SK-N-SH (cell line): Measurements from ENCODE around the gene KYNU.

Source experiments
- CTCF ChIP-seq: fragments of 200-600 bp; sonication (generic); IDR thresholded peaks from 2 replicates; pipeline ENCODE4 v1.6.1; 2017; ENCODE audit warnings: antibody characterized with exemption, mild to moderate bottlenecking, moderate library complexity
- EP300 ChIP-seq, 2 experiments: IDR thresholded peaks; 2 replicates each; pipeline versions ENCODE4 v1.4.0 to v1.6.1; 2012; ENCODE audit warnings: borderline replicate concordance in 1 of 2, low read depth in 1 of 2, low read length in 1 of 2
- FOXM1 ChIP-seq: IDR thresholded peaks from 2 replicates; pipeline ENCODE4 v1.4.0; 2012; ENCODE audit warnings: low read depth, mild to moderate bottlenecking
- MXI1 ChIP-seq: IDR thresholded peaks from 2 replicates; pipeline ENCODE4 v1.6.1; 2012; ENCODE audit warnings: mild to moderate bottlenecking, low read depth, low read length, improper control_type of control experiment
- POLR2AphosphoS5 ChIP-seq: IDR thresholded peaks from 2 replicates; pipeline ENCODE4 v1.6.1; 2012; ENCODE audit warnings: low read depth, low read length
- RAD21 ChIP-seq: IDR thresholded peaks from 2 replicates; pipeline ENCODE4 v1.6.1; 2012; ENCODE audit warnings: mild to moderate bottlenecking, low read length
- RFX5 ChIP-seq: IDR thresholded peaks from 2 replicates; pipeline ENCODE4 v1.6.1; 2012; ENCODE audit warnings: mild to moderate bottlenecking, improper control_type of control experiment, low read length
- SMC3 ChIP-seq: IDR thresholded peaks from 2 replicates; pipeline ENCODE4 v1.6.1; 2012; ENCODE audit warnings: low read depth, low read length, improper control_type of control experiment
- TAF1 ChIP-seq: IDR thresholded peaks from 2 replicates; pipeline ENCODE4 v1.6.1; 2012; ENCODE audit warnings: low read depth, mild to moderate bottlenecking, low read length, moderate library complexity, borderline replicate concordance
- TEAD4 ChIP-seq: IDR thresholded peaks from 2 replicates; pipeline ENCODE4 v1.4.0; 2012; ENCODE audit warnings: mild to moderate bottlenecking, borderline replicate concordance; ENCODE audit not compliant: insufficient read depth
- YY1 ChIP-seq: IDR thresholded peaks from 2 replicates; pipeline ENCODE4 v1.4.0; 2012; ENCODE audit warnings: low read depth, mild to moderate bottlenecking
- TF ChIP-seq, protein P1 (sequence below): IDR thresholded peaks from 2 replicates; pipeline ENCODE4 v1.4.0; 2012; ENCODE audit warnings: low read depth

- TF ChIP-seq FOXM1: no peak
- no peak for TF ChIP-seq POLR2AphosphoS5
- TF ChIP-seq EP300 (IDR thresholded peaks at IDR 0.05; ENCODE audit: borderline replicate concordance in 1 of 2, low read depth in 1 of 2, low read length in 1 of 2): no peak
- no peak for TF ChIP-seq YY1
- no peak for TF ChIP-seq CTCF
- TF ChIP-seq TEAD4: no peak
- TF ChIP-seq, protein P1, sequence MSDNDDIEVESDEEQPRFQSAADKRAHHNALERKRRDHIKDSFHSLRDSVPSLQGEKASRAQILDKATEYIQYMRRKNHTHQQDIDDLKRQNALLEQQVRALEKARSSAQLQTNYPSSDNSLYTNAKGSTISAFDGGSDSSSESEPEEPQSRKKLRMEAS: no peak
- TF ChIP-seq TAF1: no peak
- TF ChIP-seq RFX5: no peak
- no peak for TF ChIP-seq RAD21
- TF ChIP-seq SMC3: no peak
- TF ChIP-seq MXI1: no peak
These were observed 74.6 kb downstream of the KYNU start for GRCh38 chr2:142952018-142952417.
